Heart left ventricle (tissue), 13 donors: Measurements from ENCODE around the gene CLK4.

ENCODE experiments used
- CTCF ChIP-seq, 12 donors: fragments of 200-600 bp; sonication (generic) in 4 of 12; IDR thresholded peaks; one replicate each; pipeline versions ENCODE4 v1.5.0 to v1.8.0; 2018 to 2022; ENCODE audit warnings: antibody characterized with exemption in 12 of 12, mild to moderate bottlenecking in 5 of 12
- POLR2A ChIP-seq, 2 donors: fragments of 450-650 bp; IDR thresholded peaks; one replicate each; pipeline ENCODE4 v1.6.1; 2017; ENCODE audit warnings: antibody characterized with exemption in 2 of 2, mild to moderate bottlenecking in 2 of 2, moderate library complexity in 2 of 2
- donor health status: ischemic (EF 13 %, LVEDD 7.1; RV severe dilation, severe dysfunction).
- donor health status: DM: no; HTN: yes; CAD: no.
- donor health status: DM: no; HTN: no; CAD: no.
- donor health status: ischemic (EF 25% LVEDD 6.9; RV normal size, moderate dysfunction).
- donor health status: ischemic (EF 25% LVEDD 5.7; RV mildly dilated, moderate dysfunction).
- donor health status: ischemic (EF 35%, LVEDD 5.7; RV mildly dilated, moderate dysfunction).
- donor health status: nonischemic (EF 11% LVEDD 7.7; RV severe dilation, severe dysfunction).
- donor health status: DM: yes; HTN: yes; CAD: no.
- donor health status: PGD.
- donor health status: ischemic (EF 29% LVEDD 5.4; RV normal size, mild dysfunction).
- donor health status: nonischemic (EF 23%, LVEDD 6.1; RV moderate dilation, normal function).

GRCh38 chr5:178667101-178667500 is 40.3 kb upstream of the CLK4 start:
- TF ChIP-seq POLR2A (IDR thresholded peaks at IDR 0.05) = no peak
- no peak for TF ChIP-seq CTCF (IDR thresholded peaks at IDR 0.05)
